PC-9 (cell line): ENCODE data around the gene FREM2. TPM values are rescaled to one million over a fixed set of nuclear protein-coding genes. Genes with fewer than 3 reads are reported as not detected.

Experiments used
- BruUV-seq: library from RNA; stranded (reverse); fragments of 400-500 nt; replicated peaks from 2 replicates; lab custom pipeline; 2021; lab: Mats Ljungman, UMichigan
- CTCF ChIA-PET: fragments of 300-600 bp; sonication (Branson Sonifier 250); formaldehyde crosslinking; loops from one replicate; lab custom pipeline; 2022; ENCODE audit warnings: antibody characterized with exemption; lab: Charles Lee
- POLR2A ChIA-PET: fragments of 300-600 bp; sonication (Branson Sonifier 250); formaldehyde crosslinking; loops from one replicate; lab custom pipeline; 2022; ENCODE audit warnings: antibody characterized with exemption; ENCODE audit not compliant: unreplicated experiment; lab: Charles Lee
- DNase-seq, 2 experiments: peaks; one replicate each; pipeline versions ENCODE4 v3.0.0 to v3.0.0-alpha.2; 2015 to 2022; ENCODE audit warnings: mixed read lengths in 1 of 2
- H2AFZ ChIP-seq: fragments of 200-600 bp; sonication (generic); 2 replicates; pipeline ENCODE4 v1.8.1; 2017; ENCODE audit warnings: antibody characterized with exemption
- H3F3A ChIP-seq: fragments of 200-600 bp; sonication (generic); 2 replicates; pipeline ENCODE4 v1.8.1; 2017; ENCODE audit warnings: antibody characterized with exemption, mild to moderate bottlenecking, low read depth; ENCODE audit not compliant: insufficient read depth
- H3K27ac ChIP-seq: fragments of 200-600 bp; sonication (generic); 2 replicates; pipeline ENCODE4 v1.6.1; 2016; ENCODE audit warnings: mixed run types
- H3K27me3 ChIP-seq: fragments of 200-600 bp; sonication (generic); 2 replicates; pipeline ENCODE4 v1.6.1; 2016; ENCODE audit warnings: low read depth, mixed run types; ENCODE audit not compliant: insufficient read depth
- H3K36me3 ChIP-seq: fragments of 200-600 bp; sonication (generic); 2 replicates; pipeline ENCODE4 v1.6.1; 2016; ENCODE audit warnings: low read depth, mixed run types
- H3K4me1 ChIP-seq: fragments of 200-600 bp; sonication (generic); replicated peaks from 2 replicates; pipeline ENCODE4 v1.6.1; 2016; ENCODE audit warnings: mixed run types; ENCODE audit not compliant: insufficient read depth
- H3K4me2 ChIP-seq: fragments of 200-600 bp; sonication (generic); 2 replicates; pipeline ENCODE4 v1.6.1; 2017; ENCODE audit warnings: mixed run types
- H3K4me3 ChIP-seq: fragments of 200-600 bp; sonication (generic); 2 replicates; pipeline ENCODE4 v1.6.1; 2016; ENCODE audit warnings: mixed run types
- H3K79me2 ChIP-seq: fragments of 200-600 bp; sonication (generic); 2 replicates; pipeline ENCODE4 v1.6.1; 2017; ENCODE audit warnings: low read depth, mixed run types
- H3K9me2 ChIP-seq: fragments of 200-600 bp; sonication (generic); 2 replicates; pipeline ENCODE4 v1.8.1; 2017; ENCODE audit warnings: mild to moderate bottlenecking; ENCODE audit not compliant: insufficient read depth
- H3K9me3 ChIP-seq: fragments of 200-600 bp; sonication (generic); 2 replicates; pipeline ENCODE4 v1.8.1; 2016; ENCODE audit warnings: low read depth; ENCODE audit not compliant: insufficient read depth
- H4K20me1 ChIP-seq: fragments of 200-600 bp; sonication (generic); 2 replicates; pipeline ENCODE4 v1.8.1; 2017; ENCODE audit not compliant: insufficient read depth
- CTCF ChIP-seq: fragments of 200-600 bp; sonication (generic); conservative IDR thresholded peaks from 2 replicates; pipeline ENCODE4 v1.6.1; 2017; ENCODE audit warnings: mixed run types, antibody characterized with exemption, mild to moderate bottlenecking, moderate library complexity
- EZH2 ChIP-seq: fragments of 200-600 bp; sonication (generic); IDR thresholded peaks from 2 replicates; pipeline ENCODE4 v1.8.0; 2017; ENCODE audit warnings: antibody characterized with exemption, low read depth
- intact Hi-C: fragments of 100-400 bp; cut with micrococcal nuclease; formaldehyde crosslinking; loops from one replicate; pipeline ENCODE4 v1.10.0; 2022; ENCODE audit not compliant: unreplicated experiment
- total RNA-seq: library from RNA; stranded (reverse); gene quantifications from 2 replicates; pipeline ENCODE4 v1.2.3, GENCODE V29; 2021

The FREM2 gene
- total RNA-seq, 1 experiment from 2014 or later, result 0.65 TPM

GRCh38 chr13:38908574-38908973 is 221.7 kb downstream of the FREM2 start:
- H3K9me2 ChIP-seq, result no peaks in the 10 kb centered on the region
- H3F3A ChIP-seq, result peaks cover 3% of the 10 kb centered on the region; the same call in 1 of the 2 replicates
- no peaks in the 10 kb centered on the region for H3K36me3 ChIP-seq
- no peak for DNase-seq
- H3K4me1 ChIP-seq, result peaks cover 14% of the 10 kb centered on the region; the same call in 1 of the 2 replicates
- no peaks in the 10 kb centered on the region for H3K27me3 ChIP-seq
- H3K9me3 ChIP-seq, result no peaks in the 10 kb centered on the region
- TF ChIP-seq CTCF (no peak), EZH2 (no peak)
- BruUV-seq, result no TSS peak
- no peak overlapping the region for H3K4me3 ChIP-seq
- no peaks in the 10 kb centered on the region for H4K20me1 ChIP-seq
- ChIA-PET POLR2A (no interaction called here), CTCF (no interaction called here)
- H2AFZ ChIP-seq, result no peak overlapping the region
- no peaks in the 10 kb centered on the region for H3K79me2 ChIP-seq
- intact Hi-C loops, result no loop called here
- no peak overlapping the region for H3K27ac ChIP-seq
- H3K4me2 ChIP-seq, result no peak overlapping the region

- TF ChIP-seq EZH2, result no peak
- TF ChIP-seq CTCF, result no peak
- ChIA-PET POLR2A (no interaction called here), CTCF (interaction anchor here (0.9 kb wide), 1 partner anchor 228 kb away, joined by 3 read pairs; no protein-coding TSS in a partner anchor)
- Histone ChIP-seq H3K4me3 (no peak overlapping the region), H3K4me2 (no peak overlapping the region), H4K20me1 (no peaks in the 10 kb centered on the region), H3K27me3 (no peaks in the 10 kb centered on the region), H3K79me2 (no peaks in the 10 kb centered on the region), H3K9me3 (no peaks in the 10 kb centered on the region), H3K36me3 (no peaks in the 10 kb centered on the region), H2AFZ (no peak overlapping the region), H3K4me1 (no peaks in the 10 kb centered on the region), H3K9me2 (no peaks in the 10 kb centered on the region), H3K27ac (no peak overlapping the region), H3F3A (no peaks in the 10 kb centered on the region)
- no TSS peak for BruUV-seq
- intact Hi-C loops, result loop anchor here (2.0 to 10.0 kb wide), 4 partner anchors 149 to 1149 kb away; partner anchors contain the start of gene FREM2
- DNase-seq, result peak in 1 of 2 experiments; percentile 25
These were observed 227.2 kb downstream of the FREM2 start for GRCh38 chr13:38914070-38914469.

GRCh38 chr13:38921081-38921480 is 234.2 kb downstream of the FREM2 start:
- POLR2A ChIA-PET, result no interaction called here
- no peaks in the 10 kb centered on the region for H3F3A ChIP-seq

GRCh38 chr13:38922170-38922569 is 235.3 kb downstream of the FREM2 start:
- H3K4me3 ChIP-seq, result no peak overlapping the region
- no peaks in the 10 kb centered on the region for H3K4me1 ChIP-seq
- intact Hi-C loops, result no loop called here
- DNase-seq, result no peak
- H4K20me1 ChIP-seq, result no peaks in the 10 kb centered on the region
- H3K36me3 ChIP-seq, result no peaks in the 10 kb centered on the region
- H3K27me3 ChIP-seq, result no peaks in the 10 kb centered on the region
- no peaks in the 10 kb centered on the region for H3F3A ChIP-seq
- no peaks in the 10 kb centered on the region for H3K79me2 ChIP-seq
- TF ChIP-seq EZH2 (no peak), CTCF (no peak)
- ChIA-PET CTCF (no interaction called here), POLR2A (interaction anchor here (0.7 kb wide), 1 partner anchor 76 kb away, joined by 4 read pairs; no protein-coding TSS in a partner anchor)
- no TSS peak for BruUV-seq
- no peak overlapping the region for H3K4me2 ChIP-seq
- no peaks in the 10 kb centered on the region for H3K9me3 ChIP-seq
- H3K9me2 ChIP-seq, result no peaks in the 10 kb centered on the region
- no peak overlapping the region for H2AFZ ChIP-seq
- no peak overlapping the region for H3K27ac ChIP-seq

More at GRCh38 chr13:38921081-38921480, 234.2 kb downstream of the FREM2 start:
- H2AFZ ChIP-seq, result no peak overlapping the region
- DNase-seq, result no peak
- no peak overlapping the region for H3K4me3 ChIP-seq
- no peak overlapping the region for H3K4me2 ChIP-seq
- CTCF ChIA-PET, result no interaction called here
- intact Hi-C loops, result no loop called here
- H3K27ac ChIP-seq, result no peak overlapping the region
- TF ChIP-seq EZH2, result no peak
- no peaks in the 10 kb centered on the region for H3K27me3 ChIP-seq
- no peaks in the 10 kb centered on the region for H3K9me2 ChIP-seq
- H3K9me3 ChIP-seq, result no peaks in the 10 kb centered on the region
- no TSS peak for BruUV-seq
- H4K20me1 ChIP-seq, result no peaks in the 10 kb centered on the region
- H3K4me1 ChIP-seq, result no peaks in the 10 kb centered on the region
- no peaks in the 10 kb centered on the region for H3K36me3 ChIP-seq
- H3K79me2 ChIP-seq, result no peaks in the 10 kb centered on the region
